HepG2 (cell line): ENCODE results near the gene ZNF804A. TPM values are rescaled to one million over a fixed set of nuclear protein-coding genes. Genes with fewer than 3 reads are reported as not detected.

Experiments used
- ATAC-seq: fragments of 200-7000 bp; cut with Tn5 transposase; 3 replicates; pipeline ENCODE4 v1.9.1; 2020; ENCODE audit warnings: mild to moderate bottlenecking, moderate library complexity
- BruUV-seq: library from RNA; stranded (reverse); fragments of 400-500 nt; replicated peaks from 2 replicates; lab custom pipeline; 2021; lab: Mats Ljungman, UMichigan
- CTCF ChIA-PET: fragments of 300-600 bp; formaldehyde crosslinking; extraction: SDS; loops from one replicate; lab custom pipeline; 2021; ENCODE audit warnings: low total read pairs, inconsistent platforms, low intra/inter-chr PET ratio; lab: Yijun Ruan, JAX
- POLR2A ChIA-PET: fragments of 350-600 bp; sonication (Branson Sonifier 250); formaldehyde crosslinking; loops from one replicate; lab custom pipeline; 2020; ENCODE audit warnings: antibody characterized with exemption, inconsistent platforms; lab: Yijun Ruan, JAX
- DNase-seq: peaks from one replicate; pipeline ENCODE4 v3.0.0-alpha.2; 2015; ENCODE audit warnings: low spot score
- FAIRE-seq: peaks from 3 replicates; lab custom pipeline; 2011; peaks lifted over from hg19 to GRCh38; lab: Jason Lieb, UNC
- H2AFZ ChIP-seq: one replicate; pipeline ENCODE4 v1.6.1; 2011; ENCODE audit warnings: low read length, inconsistent platforms
- H3K27ac ChIP-seq: fragments of 300-600 bp; 3 replicates; pipeline ENCODE4 v1.8.0; 2011; ENCODE audit warnings: mixed run types, mild to moderate bottlenecking, mixed read lengths, low read length, inconsistent platforms; ENCODE audit not compliant: insufficient read depth; ENCODE audit errors: extremely low read length
- H3K27me3 ChIP-seq, 2 experiments: fragments of 200-600 bp in 1 of 2; 2 replicates in 1 of 2; 3 replicates in 1 of 2; pipeline versions ENCODE4 v1.6.0 to v1.8.0; 2011; ENCODE audit warnings: low read length in 2 of 2, mild to moderate bottlenecking in 2 of 2, moderate library complexity in 2 of 2, inconsistent platforms in 1 of 2; ENCODE audit not compliant: insufficient read depth in 2 of 2, control insufficient read depth in 1 of 2
- H3K36me3 ChIP-seq, 2 experiments: fragments of 200-600 bp in 1 of 2; replicated peaks in 1 of 2; 2 replicates in 1 of 2; 3 replicates in 1 of 2; pipeline versions ENCODE4 v1.5.1 to v1.8.0; 2011; ENCODE audit warnings: low read length in 2 of 2, inconsistent platforms in 1 of 2; ENCODE audit not compliant: insufficient read depth in 2 of 2, control insufficient read depth in 1 of 2
- H3K4me1 ChIP-seq: 2 replicates; pipeline ENCODE4 v1.5.1; 2012; ENCODE audit warnings: low read length, inconsistent platforms; ENCODE audit not compliant: insufficient read depth
- H3K4me2 ChIP-seq: 2 replicates; pipeline ENCODE4 v1.6.0; 2011; ENCODE audit warnings: low read depth, low read length, inconsistent platforms
- H3K4me3 ChIP-seq, 3 experiments: fragments of 200-600 bp in 1 of 3; sonication (generic), shearing (Covaris generic) in 1 of 3; replicated peaks in 1 of 3; 2 replicates each; pipeline ENCODE4 v1.5.1; 2011 to 2016; ENCODE audit warnings: low read length in 3 of 3, inconsistent platforms in 2 of 3, low read depth in 2 of 3, mild to moderate bottlenecking in 2 of 3, control low read depth in 1 of 3, mixed read lengths in 1 of 3; ENCODE audit not compliant: insufficient read depth in 1 of 3
- H3K79me2 ChIP-seq: one replicate; pipeline ENCODE4 v1.6.1; 2011; ENCODE audit warnings: low read length, inconsistent platforms; ENCODE audit not compliant: insufficient read depth
- H3K9ac ChIP-seq: 2 replicates; pipeline ENCODE4 v1.6.0; 2011; ENCODE audit warnings: mild to moderate bottlenecking, low read depth, low read length, inconsistent platforms; ENCODE audit not compliant: insufficient read depth
- H3K9me3 ChIP-seq: 2 replicates; pipeline ENCODE4 v1.5.1; 2012; ENCODE audit warnings: mild to moderate bottlenecking, low read length
- H4K20me1 ChIP-seq: 2 replicates; pipeline ENCODE4 v1.6.0; 2011; ENCODE audit warnings: inconsistent platforms, mild to moderate bottlenecking, low read length, moderate library complexity; ENCODE audit not compliant: insufficient read depth
- JUN ChIP-seq: sonication (generic); formaldehyde crosslinking; IDR thresholded peaks from 2 replicates; pipeline ENCODE4 v1.4.0; 2020; ENCODE audit warnings: mild to moderate bottlenecking, missing genetic modification reagents
- MED1 ChIP-seq: sonication (generic); formaldehyde crosslinking; IDR thresholded peaks from 2 replicates; pipeline ENCODE4 v1.4.0; 2020; ENCODE audit warnings: missing genetic modification reagents
- PPARG ChIP-seq: conservative IDR thresholded peaks from 2 replicates; pipeline ENCODE4 v1.6.1; 2016; ENCODE audit warnings: missing biosample characterization, missing genetic modification reagents
- PRMT3 ChIP-seq: sonication (generic); formaldehyde crosslinking; IDR thresholded peaks from 2 replicates; pipeline ENCODE4 v1.8.1; 2022; ENCODE audit warnings: low read depth, mild to moderate bottlenecking, moderate library complexity, missing genetic modification reagents, borderline replicate concordance
- RARA ChIP-seq: IDR thresholded peaks from 2 replicates; pipeline ENCODE4 v1.6.1; 2016; ENCODE audit warnings: missing genetic modification reagents, missing compliant biosample characterization
- REPIN1 ChIP-seq: sonication (generic); formaldehyde crosslinking; IDR thresholded peaks from 2 replicates; pipeline ENCODE4 v1.8.0; 2022; ENCODE audit warnings: missing genetic modification reagents, low read depth, mild to moderate bottlenecking, borderline replicate concordance
- SMARCC2 ChIP-seq: fragments of 450-650 bp; IDR thresholded peaks from 2 replicates; pipeline ENCODE4 v1.6.1; 2017; ENCODE audit warnings: antibody characterized with exemption, mild to moderate bottlenecking
- SMARCE1 ChIP-seq: fragments of 450-650 bp; IDR thresholded peaks from 2 replicates; pipeline ENCODE4 v1.6.1; 2017; ENCODE audit warnings: borderline replicate concordance
- SRSF1 ChIP-seq: fragments of 200-400 bp; formaldehyde crosslinking; optimal IDR thresholded peaks from 2 replicates; pipeline ENCODE3; 2017; ENCODE audit warnings: mild to moderate bottlenecking, low read depth, low read length, moderate library complexity
- THAP11 ChIP-seq: IDR thresholded peaks from 2 replicates; pipeline ENCODE4 v1.6.1; 2016; ENCODE audit warnings: missing biosample characterization, missing genetic modification reagents
- ZNF383 ChIP-seq: sonication (generic); formaldehyde crosslinking; IDR thresholded peaks from 2 replicates; pipeline ENCODE4 v1.4.0; 2020; ENCODE audit warnings: missing genetic modification reagents, mild to moderate bottlenecking, borderline replicate concordance
- ZNF546 ChIP-seq: sonication (generic); formaldehyde crosslinking; conservative IDR thresholded peaks from 2 replicates; pipeline ENCODE4 v1.8.1; 2023; ENCODE audit warnings: mild to moderate bottlenecking, missing genetic modification reagents
- ZNF841 ChIP-seq: sonication (generic); formaldehyde crosslinking; IDR thresholded peaks from 2 replicates; pipeline ENCODE4 v1.8.1; 2023; ENCODE audit warnings: missing genetic modification reagents, borderline replicate concordance
- WGBS: methylation state at CpG from one replicate; pipeline ENCODE4 v1.1.6; 2017; ENCODE audit warnings: low lambda C conversion rate; 5-methylcytosine and 5-hydroxymethylcytosine counted together
- in situ Hi-C: cut with HindIII; loops from 2 replicates; pipeline ENCODE4 v1.10.0; 2017; ENCODE audit warnings: low pct_unique_long_range_greater_than_20kb; ENCODE audit not compliant: extremely low pct_ligation_motif_present
- intact Hi-C: fragments of 100-400 bp; cut with micrococcal nuclease; formaldehyde crosslinking; loops from one replicate; pipeline ENCODE4 v1.10.0; 2022; ENCODE audit not compliant: unreplicated experiment
- polyA plus RNA-seq, 8 experiments: library from polyadenylated mRNA; depleted of rRNA in 3 of 8; stranded (reverse) in 7 of 8; unstranded in 1 of 8; fragments of >200 nt; fragmentation: Illumina TruSeq in 4 of 8; extraction: Trizol in 4 of 8; gene quantifications; 2 replicates each; pipeline versions ENCODE4 v1.2.1 to v1.2.3, GENCODE V29; 2011 to 2016; ENCODE audit warnings: low read depth in 4 of 8, missing spikeins in 1 of 8, mixed read lengths in 1 of 8; ENCODE audit not compliant: insufficient read depth in 1 of 8
- total RNA-seq, 5 experiments: library from RNA; depleted of rRNA; stranded (reverse); fragments of >200 nt; fragmentation: Illumina TruSeq; extraction: Trizol; gene quantifications; 2 replicates each; pipeline ENCODE4 v1.2.3, GENCODE V29; 2016; ENCODE audit warnings: low read depth in 1 of 5
- TF ChIP-seq, protein P1 (sequence below): fragments of 450-650 bp; IDR thresholded peaks from 2 replicates; pipeline ENCODE4 v1.6.1; 2016
- TF ChIP-seq, protein P2 (sequence below), 2 experiments: sonication (generic) in 1 of 2; formaldehyde crosslinking in 1 of 2; IDR thresholded peaks; 2 replicates each; pipeline versions ENCODE4 v1.4.0 to v1.6.1; 2016 to 2020; ENCODE audit warnings: borderline replicate concordance in 1 of 2, low read depth in 1 of 2, mild to moderate bottlenecking in 1 of 2, missing genetic modification reagents in 1 of 2

ZNF804A gene
- total and polyA plus RNA-seq, 2 of the 13 experiments (the other 11 are each of a cell fraction or from before 2014, with no cell fraction given), result 0.07 to 0.09 TPM

DNA sequence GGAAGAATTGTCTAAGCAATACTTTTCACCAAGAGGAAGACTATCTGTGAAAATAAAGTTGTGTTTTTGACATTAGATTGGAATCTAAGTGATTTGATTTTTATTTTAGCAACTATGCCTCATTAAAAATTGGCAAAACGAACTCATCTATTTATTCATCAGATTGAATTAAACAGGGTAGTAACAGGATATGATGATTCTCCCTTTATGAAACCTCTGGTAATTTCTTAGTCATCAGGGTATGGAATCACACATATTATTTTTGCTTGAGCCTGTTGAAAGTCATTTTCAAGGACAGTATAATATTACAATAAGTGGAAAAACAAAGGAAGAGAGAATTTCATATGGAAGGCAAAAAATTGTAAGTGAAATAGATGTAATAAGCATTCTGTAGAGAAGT is 22.0 kb downstream of the ZNF804A start:
- no peak for FAIRE-seq
- ChIA-PET CTCF (no interaction called here), POLR2A (no interaction called here)
- no peak overlapping the region for H3K27ac ChIP-seq
- H3K36me3 ChIP-seq, result no peaks in the 10 kb centered on the region
- no peak overlapping the region for H3K9ac ChIP-seq
- H4K20me1 ChIP-seq, result no peaks in the 10 kb centered on the region
- no peaks in the 10 kb centered on the region for H3K9me3 ChIP-seq
- WGBS, result 4% methylated on average over 1 of the region's 1 CpG
- ATAC-seq, result no peak
- H2AFZ ChIP-seq, result no peak overlapping the region
- TF ChIP-seq SMARCC2 (no peak), THAP11 (no peak), SRSF1 (no peak), MED1 (no peak), ZNF841 (CRISPR knock-in tag) (no peak), PRMT3 (no peak)
- TF ChIP-seq, protein P1, sequence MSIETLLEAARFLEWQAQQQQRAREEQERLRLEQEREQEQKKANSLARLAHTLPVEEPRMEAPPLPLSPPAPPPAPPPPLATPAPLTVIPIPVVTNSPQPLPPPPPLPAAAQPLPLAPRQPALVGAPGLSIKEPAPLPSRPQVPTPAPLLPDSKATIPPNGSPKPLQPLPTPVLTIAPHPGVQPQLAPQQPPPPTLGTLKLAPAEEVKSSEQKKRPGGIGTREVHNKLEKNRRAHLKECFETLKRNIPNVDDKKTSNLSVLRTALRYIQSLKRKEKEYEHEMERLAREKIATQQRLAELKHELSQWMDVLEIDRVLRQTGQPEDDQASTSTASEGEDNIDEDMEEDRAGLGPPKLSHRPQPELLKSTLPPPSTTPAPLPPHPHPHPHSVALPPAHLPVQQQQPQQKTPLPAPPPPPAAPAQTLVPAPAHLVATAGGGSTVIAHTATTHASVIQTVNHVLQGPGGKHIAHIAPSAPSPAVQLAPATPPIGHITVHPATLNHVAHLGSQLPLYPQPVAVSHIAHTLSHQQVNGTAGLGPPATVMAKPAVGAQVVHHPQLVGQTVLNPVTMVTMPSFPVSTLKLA, result no peak
- intact Hi-C loops (no loop called here), in situ Hi-C loops (no loop called here)
- H3K27me3 ChIP-seq, result no peaks in the 10 kb centered on the region
- no TSS peak for BruUV-seq
- no peak for DNase-seq
- H3K79me2 ChIP-seq, result no peaks in the 10 kb centered on the region
- H3K4me2 ChIP-seq, result no peak overlapping the region
- H3K4me3 ChIP-seq, result no peak overlapping the region
- H3K4me1 ChIP-seq, result no peaks in the 10 kb centered on the region

DNA sequence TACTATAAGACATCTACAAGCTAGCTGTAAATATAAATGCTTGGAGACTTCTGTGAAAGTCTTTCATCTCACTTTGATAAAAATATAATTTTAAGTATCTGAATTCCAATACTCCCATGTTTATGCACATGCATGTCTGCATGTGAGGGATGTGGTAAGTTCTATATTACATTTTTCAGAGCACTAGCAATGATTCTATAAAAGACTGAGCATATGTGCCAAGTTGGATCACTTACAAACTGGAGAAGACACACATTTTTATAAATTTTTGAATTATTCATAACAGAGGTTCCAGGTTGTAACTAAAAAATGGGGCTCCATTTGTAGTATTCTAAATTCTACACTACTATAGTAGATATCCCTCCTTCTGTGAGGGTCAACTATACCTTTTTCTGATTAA is 26.0 kb downstream of the ZNF804A start:
- CTCF ChIA-PET, result no interaction called here
- ATAC-seq, result no peak
- H2AFZ ChIP-seq, result no peak overlapping the region

More for the DNA sequence above, 26.0 kb downstream of the ZNF804A start:
- intact Hi-C loops (no loop called here), in situ Hi-C loops (no loop called here)
- FAIRE-seq, result no peak
- no peak overlapping the region for H3K4me3 ChIP-seq
- no peaks in the 10 kb centered on the region for H3K9me3 ChIP-seq
- POLR2A ChIA-PET, result no interaction called here
- BruUV-seq, result no TSS peak
- no peak for TF ChIP-seq ZNF546 (CRISPR knock-in tag)
- no peak for TF ChIP-seq JUN (CRISPR knock-in tag)
- TF ChIP-seq PPARG, result no peak
- no peak for TF ChIP-seq ZNF383
- TF ChIP-seq, protein P2, sequence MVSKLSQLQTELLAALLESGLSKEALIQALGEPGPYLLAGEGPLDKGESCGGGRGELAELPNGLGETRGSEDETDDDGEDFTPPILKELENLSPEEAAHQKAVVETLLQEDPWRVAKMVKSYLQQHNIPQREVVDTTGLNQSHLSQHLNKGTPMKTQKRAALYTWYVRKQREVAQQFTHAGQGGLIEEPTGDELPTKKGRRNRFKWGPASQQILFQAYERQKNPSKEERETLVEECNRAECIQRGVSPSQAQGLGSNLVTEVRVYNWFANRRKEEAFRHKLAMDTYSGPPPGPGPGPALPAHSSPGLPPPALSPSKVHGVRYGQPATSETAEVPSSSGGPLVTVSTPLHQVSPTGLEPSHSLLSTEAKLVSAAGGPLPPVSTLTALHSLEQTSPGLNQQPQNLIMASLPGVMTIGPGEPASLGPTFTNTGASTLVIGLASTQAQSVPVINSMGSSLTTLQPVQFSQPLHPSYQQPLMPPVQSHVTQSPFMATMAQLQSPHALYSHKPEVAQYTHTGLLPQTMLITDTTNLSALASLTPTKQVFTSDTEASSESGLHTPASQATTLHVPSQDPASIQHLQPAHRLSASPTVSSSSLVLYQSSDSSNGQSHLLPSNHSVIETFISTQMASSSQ (IDR thresholded peaks at IDR 0.05; ENCODE audit: low read depth), result no peak
- TF ChIP-seq, protein P2 (CRISPR knock-in tag; IDR thresholded peaks at IDR 0.05; ENCODE audit: borderline replicate concordance), result no peak
- TF ChIP-seq RARA (CRISPR knock-in tag), result no peak
- no peak for TF ChIP-seq SMARCE1
- TF ChIP-seq REPIN1 (CRISPR knock-in tag), result no peak
- TF ChIP-seq, all 625 proteins: peak for 0
- Histone ChIP-seq H3K9ac (no peak overlapping the region), H3K4me2 (no peak overlapping the region), H3K4me1 (no peaks in the 10 kb centered on the region), H3K36me3 (no peaks in the 10 kb centered on the region), H3K27me3 (no peaks in the 10 kb centered on the region), H3K79me2 (no peaks in the 10 kb centered on the region), H4K20me1 (no peaks in the 10 kb centered on the region), H3K27ac (no peak overlapping the region)
- DNase-seq, result no peak
